Loucy (cell line): ENCODE results near the gene AK4.

Experiments
- H2AFZ ChIP-seq: fragments of 200-600 bp; sonication (generic); 2 replicates; pipeline ENCODE4 v1.6.0; 2016; ENCODE audit warnings: antibody characterized with exemption, mild to moderate bottlenecking, low read length, moderate library complexity
- H3F3A ChIP-seq: fragments of 200-600 bp; 2 replicates; pipeline ENCODE4 v1.6.0; 2016; ENCODE audit warnings: antibody characterized with exemption, low read depth, mild to moderate bottlenecking
- H3K27me3 ChIP-seq: fragments of 200-600 bp; sonication (generic); 2 replicates; pipeline ENCODE4 v1.6.1; 2014; ENCODE audit warnings: low read length, mild to moderate bottlenecking; ENCODE audit not compliant: insufficient read depth, poor library complexity, severe bottlenecking
- H3K36me3 ChIP-seq: fragments of 200-600 bp; sonication (generic); 2 replicates; pipeline ENCODE4 v1.6.1; 2016; ENCODE audit warnings: low read length; ENCODE audit not compliant: insufficient read depth
- H3K4me1 ChIP-seq: fragments of 200-600 bp; sonication (generic); 2 replicates; pipeline ENCODE4 v1.5.1; 2014; ENCODE audit warnings: low read length, mild to moderate bottlenecking; ENCODE audit not compliant: insufficient read depth, poor library complexity, severe bottlenecking
- H3K4me2 ChIP-seq: fragments of 200-600 bp; sonication (generic); 2 replicates; pipeline ENCODE4 v1.6.0; 2014; ENCODE audit warnings: antibody characterized with exemption, low read length, low read depth, mild to moderate bottlenecking; ENCODE audit not compliant: poor library complexity, severe bottlenecking
- H3K4me3 ChIP-seq: fragments of 200-600 bp; sonication (generic); 2 replicates; pipeline ENCODE4 v1.5.1; 2014; ENCODE audit warnings: low read length, mild to moderate bottlenecking, mixed read lengths; ENCODE audit not compliant: poor library complexity, severe bottlenecking
- H3K79me2 ChIP-seq: fragments of 200-600 bp; sonication (generic); 2 replicates; pipeline ENCODE4 v1.6.1; 2014; ENCODE audit warnings: low read length; ENCODE audit not compliant: insufficient read depth
- H3K9ac ChIP-seq: fragments of 200-600 bp; sonication (generic); 2 replicates; pipeline ENCODE4 v1.6.0; 2014; ENCODE audit warnings: mild to moderate bottlenecking, low read depth, low read length, moderate library complexity; ENCODE audit not compliant: poor library complexity, severe bottlenecking
- H3K9me2 ChIP-seq: fragments of 200-600 bp; sonication (generic); replicated peaks from 2 replicates; pipeline ENCODE4 v1.6.1; 2016; ENCODE audit warnings: low read depth, low read length, mixed read lengths
- H3K9me3 ChIP-seq: fragments of 200-600 bp; sonication (generic); 2 replicates; pipeline ENCODE4 v1.6.1; 2014; ENCODE audit warnings: mild to moderate bottlenecking, antibody characterized with exemption, low read length, low read depth; ENCODE audit not compliant: insufficient read depth
- H4K20me1 ChIP-seq: fragments of 200-600 bp; sonication (generic); 2 replicates; pipeline ENCODE4 v1.6.0; 2014; ENCODE audit warnings: antibody characterized with exemption, low read length, mild to moderate bottlenecking; ENCODE audit not compliant: insufficient read depth, poor library complexity, severe bottlenecking
- EZH2phosphoT487 ChIP-seq: fragments of 200-600 bp; IDR thresholded peaks from 2 replicates; pipeline ENCODE4 v1.6.1; 2018; ENCODE audit warnings: antibody characterized with exemption, mild to moderate bottlenecking, moderate library complexity, borderline replicate concordance
- TF ChIP-seq, protein P1 (sequence below): fragments of 200-600 bp; sonication (generic); conservative IDR thresholded peaks from 2 replicates; pipeline ENCODE4 v1.5.1; 2014; ENCODE audit warnings: mild to moderate bottlenecking, antibody characterized with exemption, low read length

The AK4 gene

DNA sequence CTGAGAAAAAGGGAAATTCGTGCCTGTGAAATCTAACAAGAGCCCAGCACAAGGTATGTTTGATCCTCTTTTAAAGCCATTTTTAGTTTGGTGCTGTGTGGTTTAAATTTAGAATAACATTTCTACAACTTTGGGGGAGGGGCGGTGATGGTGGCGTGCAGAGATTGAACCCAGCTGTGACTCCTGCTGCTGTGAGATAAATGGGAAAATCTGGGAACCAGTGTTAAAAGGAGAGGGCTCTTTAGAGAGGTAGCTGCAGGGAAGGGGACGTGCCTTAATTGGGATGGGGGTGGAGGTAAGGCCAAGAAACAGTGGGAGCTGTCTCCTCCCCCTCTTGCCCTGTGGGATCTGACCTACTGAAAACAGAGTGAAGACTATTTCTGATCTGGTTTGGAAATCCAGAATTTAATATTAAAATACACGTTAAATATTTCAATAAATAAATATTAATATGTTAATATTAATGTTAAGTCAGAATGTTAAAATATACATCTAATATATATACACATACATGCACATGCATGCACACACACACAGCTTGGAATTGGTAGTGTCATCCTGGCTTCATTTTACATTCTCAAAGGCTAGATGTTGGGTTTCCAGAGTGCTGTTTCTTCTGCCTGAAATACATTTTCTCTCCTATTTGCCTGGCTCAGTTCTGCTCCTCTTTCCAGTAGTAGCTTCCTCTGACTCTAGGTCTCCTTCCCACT lies 131.2 kb downstream of the AK4 start:
- Histone ChIP-seq H3K36me3 (no peaks in the 10 kb centered on the region), H3K9ac (no peak overlapping the region), H3K4me3 (no peak overlapping the region), H3K27me3 (no peaks in the 10 kb centered on the region), H3K79me2 (no peaks in the 10 kb centered on the region), H3K4me1 (no peaks in the 10 kb centered on the region), H3F3A (no peaks in the 10 kb centered on the region), H2AFZ (no peak overlapping the region), H3K9me3 (no peaks in the 10 kb centered on the region), H4K20me1 (no peaks in the 10 kb centered on the region), H3K4me2 (no peak overlapping the region), H3K9me2 (no peaks in the 10 kb centered on the region)
- TF ChIP-seq, protein P1, sequence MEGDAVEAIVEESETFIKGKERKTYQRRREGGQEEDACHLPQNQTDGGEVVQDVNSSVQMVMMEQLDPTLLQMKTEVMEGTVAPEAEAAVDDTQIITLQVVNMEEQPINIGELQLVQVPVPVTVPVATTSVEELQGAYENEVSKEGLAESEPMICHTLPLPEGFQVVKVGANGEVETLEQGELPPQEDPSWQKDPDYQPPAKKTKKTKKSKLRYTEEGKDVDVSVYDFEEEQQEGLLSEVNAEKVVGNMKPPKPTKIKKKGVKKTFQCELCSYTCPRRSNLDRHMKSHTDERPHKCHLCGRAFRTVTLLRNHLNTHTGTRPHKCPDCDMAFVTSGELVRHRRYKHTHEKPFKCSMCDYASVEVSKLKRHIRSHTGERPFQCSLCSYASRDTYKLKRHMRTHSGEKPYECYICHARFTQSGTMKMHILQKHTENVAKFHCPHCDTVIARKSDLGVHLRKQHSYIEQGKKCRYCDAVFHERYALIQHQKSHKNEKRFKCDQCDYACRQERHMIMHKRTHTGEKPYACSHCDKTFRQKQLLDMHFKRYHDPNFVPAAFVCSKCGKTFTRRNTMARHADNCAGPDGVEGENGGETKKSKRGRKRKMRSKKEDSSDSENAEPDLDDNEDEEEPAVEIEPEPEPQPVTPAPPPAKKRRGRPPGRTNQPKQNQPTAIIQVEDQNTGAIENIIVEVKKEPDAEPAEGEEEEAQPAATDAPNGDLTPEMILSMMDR: no peak
- no peak for TF ChIP-seq EZH2phosphoT487
